Measurements from ENCODE around the gene S1PR3.
A peak's percentile ranks its signal among the peaks of the same experiment; 100 is the strongest.

The S1PR3 gene

GRCh38 chr9:88969646-88970373, 21.5 kb upstream of the S1PR3 start:
- no peak for DNase-seq (ENCODE audit: low spot score)

DNA sequence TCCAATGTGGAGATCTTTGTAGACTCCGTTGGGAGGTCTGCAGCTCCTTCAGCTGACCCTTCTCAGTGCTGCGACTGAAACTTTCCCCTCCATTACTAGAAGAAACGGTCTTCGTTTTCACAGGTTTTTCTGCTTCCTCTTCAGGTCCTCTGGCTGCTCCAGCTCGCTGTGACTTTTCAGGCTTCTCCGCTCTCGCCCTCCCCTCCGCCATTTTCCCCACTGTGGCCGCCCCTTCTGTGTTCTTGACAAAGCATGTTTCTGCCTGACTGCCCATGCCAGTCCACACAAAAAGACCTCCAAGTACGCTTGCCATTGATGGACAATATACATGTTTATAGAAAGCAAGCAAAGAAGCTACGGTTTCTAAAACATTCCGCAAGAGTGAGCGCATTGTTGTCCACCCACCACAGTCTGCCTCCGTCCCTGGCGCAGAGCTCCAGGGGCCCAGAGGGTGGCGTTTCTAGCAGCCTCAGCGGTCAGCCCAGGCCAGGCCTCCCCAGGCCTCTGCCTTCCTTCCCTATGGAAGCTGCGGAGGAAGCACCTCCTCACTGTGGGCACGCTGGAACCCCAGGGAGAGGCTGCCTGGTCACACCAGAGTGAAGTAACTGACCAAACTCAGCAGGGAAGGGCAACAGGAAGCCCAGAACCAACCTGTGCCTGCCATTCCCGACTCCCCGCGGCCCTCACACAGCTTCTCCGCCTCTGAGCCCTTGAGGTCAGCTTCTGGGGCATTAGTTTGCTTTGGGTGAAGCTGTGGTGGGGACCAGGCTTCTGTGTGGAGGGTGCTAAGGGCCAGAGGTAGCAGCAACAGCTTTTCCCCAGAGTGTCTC, 19.9 kb upstream of the S1PR3 start:
- no peak for DNase-seq (ENCODE audit: low spot score)

DNA sequence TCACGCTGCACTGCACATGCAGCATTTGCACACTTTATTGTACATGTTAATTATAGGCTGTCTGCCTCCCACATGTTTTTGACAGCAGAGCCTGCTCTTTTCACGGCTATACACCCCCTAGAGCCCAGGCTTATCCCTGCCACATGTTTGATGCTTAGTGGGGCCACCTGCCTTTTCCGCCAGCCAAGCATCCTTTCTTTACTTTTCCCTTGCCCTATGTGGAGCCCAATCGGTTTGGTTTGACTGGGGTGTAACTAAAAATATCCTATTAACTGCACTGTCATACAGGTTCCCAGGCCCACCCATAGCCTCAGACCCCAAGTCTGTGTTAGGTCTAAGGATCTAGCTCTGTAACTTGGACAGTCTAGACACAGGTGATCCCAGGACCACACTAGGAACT, 18.9 kb upstream of the S1PR3 start:
- DNase-seq (ENCODE audit: low spot score) = no peak

- DNase-seq (ENCODE audit: low spot score) = no peak
These were observed 17.8 kb upstream of the S1PR3 start for GRCh38 chr9:88973281-88974045.

DNA sequence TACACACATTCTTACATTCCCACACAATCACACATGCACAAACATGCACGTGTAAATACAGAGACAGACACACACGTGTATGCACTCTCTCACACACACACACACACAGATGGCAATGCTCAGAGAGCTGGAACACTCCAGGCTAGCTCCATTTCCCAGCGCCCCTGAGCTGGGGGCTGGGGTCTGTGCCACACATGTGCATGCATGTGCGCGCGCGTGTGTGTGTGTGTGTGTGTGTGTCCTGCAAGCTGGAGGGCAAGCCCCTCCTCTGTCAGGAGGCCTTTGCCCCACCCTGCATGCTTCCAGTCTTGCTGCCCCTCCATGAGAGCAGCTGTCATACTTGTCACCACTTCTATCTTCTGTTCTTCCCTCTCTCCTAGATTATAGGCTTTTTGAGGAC, 16.6 kb upstream of the S1PR3 start:
- no peak for DNase-seq (ENCODE audit: low spot score)

DNA sequence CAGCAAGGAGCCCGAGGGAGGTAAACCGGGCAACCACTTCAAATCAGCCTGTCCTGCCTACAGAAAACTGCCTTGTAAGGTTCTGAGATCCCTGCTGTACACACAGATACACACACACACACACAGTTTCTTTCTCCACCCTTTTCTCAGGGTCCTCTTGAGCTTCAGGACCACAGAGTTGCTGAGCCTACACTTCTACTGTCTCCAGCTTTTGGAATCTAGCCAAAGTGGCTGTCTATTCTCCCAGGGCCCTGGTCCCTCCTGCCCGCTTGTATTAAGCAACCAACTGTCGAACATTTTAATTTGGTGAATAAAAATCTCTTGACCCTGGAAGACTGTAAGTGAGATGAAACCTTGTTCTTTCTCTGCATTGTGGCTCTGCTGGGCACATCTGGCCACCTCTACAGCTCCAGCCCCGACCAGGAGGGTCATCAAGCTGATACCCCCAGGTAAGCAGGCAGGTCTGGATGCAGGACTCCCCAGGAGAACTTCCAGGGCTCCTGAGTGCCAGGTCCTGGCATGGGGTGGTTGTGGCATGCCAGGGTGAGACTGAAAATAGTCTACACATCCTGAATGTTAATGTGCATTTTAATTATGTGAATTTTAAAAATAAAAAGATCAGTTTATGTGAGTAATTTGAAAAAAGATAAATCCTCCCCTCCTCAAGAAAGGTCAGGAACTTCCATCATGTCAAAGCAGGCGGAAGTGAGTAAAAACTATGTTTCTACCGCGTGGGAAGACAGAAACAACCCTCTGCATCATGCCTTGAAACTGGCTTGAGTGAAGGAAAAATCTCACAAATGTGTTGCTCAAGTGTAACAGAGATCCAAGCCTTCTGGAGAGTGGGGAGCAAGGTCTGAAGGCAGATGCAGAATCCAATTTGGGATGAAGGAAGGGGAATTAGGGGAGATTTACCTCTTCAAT, 15.0 kb upstream of the S1PR3 start:
- DNase-seq (ENCODE audit: low spot score) = no peak

GRCh38 chr9:88976890-88977257, 14.4 kb upstream of the S1PR3 start:
- no peak for DNase-seq (ENCODE audit: low spot score)

- DNase-seq (ENCODE audit: low spot score) = no peak
These were observed 13.2 kb upstream of the S1PR3 start for GRCh38 chr9:88978034-88978433.

- DNase-seq (ENCODE audit: low spot score) = no peak
These were observed 12.2 kb upstream of the S1PR3 start for GRCh38 chr9:88979021-88979420.

DNA sequence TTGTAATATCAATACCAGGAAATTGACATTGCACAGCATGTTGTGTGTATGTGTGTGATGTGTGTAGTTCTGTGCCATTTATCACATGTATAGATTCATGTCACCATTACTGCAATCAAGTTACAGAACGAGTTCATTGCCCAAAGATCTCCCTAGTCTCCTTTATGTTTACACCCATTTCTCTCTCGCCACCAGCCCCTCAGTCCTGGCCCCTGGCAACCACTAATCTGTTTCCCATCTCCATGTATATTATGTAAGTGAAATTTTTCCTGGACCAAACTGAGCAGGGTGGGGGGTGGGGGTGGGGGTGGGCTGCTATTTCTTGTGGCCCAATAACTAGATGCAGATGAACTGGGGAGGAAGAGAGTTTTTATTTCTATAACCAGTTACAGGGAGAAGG, 11.5 kb upstream of the S1PR3 start:
- no peak for DNase-seq (ENCODE audit: low spot score)

GRCh38 chr9:88980740-88981203, 10.5 kb upstream of the S1PR3 start:
- no peak for DNase-seq (ENCODE audit: low spot score)

- DNase-seq (ENCODE audit: low spot score) = no peak
These were observed 7.3 kb upstream of the S1PR3 start for GRCh38 chr9:88983865-88984542.

DNA sequence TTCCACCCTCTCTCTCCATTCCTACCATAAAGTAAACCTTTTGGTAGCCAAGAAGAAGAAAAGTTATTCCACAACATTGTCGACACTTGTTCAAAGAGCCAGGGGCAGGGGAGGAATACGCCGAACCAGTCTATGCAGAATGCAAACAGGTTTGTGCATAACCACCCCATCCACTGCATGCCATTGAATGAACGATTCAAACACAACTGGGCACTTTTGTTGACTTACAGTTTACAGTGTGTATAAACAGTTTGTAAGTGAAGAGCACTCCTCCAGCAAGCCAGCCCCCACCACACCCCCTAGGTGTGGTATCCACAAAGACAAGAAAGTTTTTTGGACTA, 6.8 kb upstream of the S1PR3 start:
- DNase-seq (ENCODE audit: low spot score) = no peak

DNA sequence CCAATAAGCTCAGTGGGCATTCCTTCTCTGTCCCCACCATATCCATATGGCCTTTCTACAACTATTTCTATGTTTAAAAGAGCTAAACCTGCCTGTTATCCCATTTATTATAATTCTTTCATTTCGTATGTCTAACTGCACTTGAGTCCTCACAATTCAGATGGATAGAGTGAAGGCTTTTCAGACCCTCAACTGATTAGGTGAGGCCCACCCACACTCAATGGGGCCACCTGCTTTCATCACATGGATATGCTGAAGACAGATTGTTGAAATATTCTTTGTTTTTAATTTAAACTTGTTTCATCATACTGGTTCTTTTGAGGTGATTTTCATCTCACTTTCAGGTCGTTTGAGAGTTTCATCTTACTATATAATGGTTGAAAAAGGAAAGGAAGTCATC, 5.7 kb upstream of the S1PR3 start:
- no peak for DNase-seq (ENCODE audit: low spot score)

GRCh38 chr9:88986776-88987175, 4.5 kb upstream of the S1PR3 start:
- DNase-seq (ENCODE audit: low spot score) = no peak

- DNase-seq (ENCODE audit: low spot score) = no peak
These were observed 3.6 kb upstream of the S1PR3 start for GRCh38 chr9:88987661-88988060.

DNA sequence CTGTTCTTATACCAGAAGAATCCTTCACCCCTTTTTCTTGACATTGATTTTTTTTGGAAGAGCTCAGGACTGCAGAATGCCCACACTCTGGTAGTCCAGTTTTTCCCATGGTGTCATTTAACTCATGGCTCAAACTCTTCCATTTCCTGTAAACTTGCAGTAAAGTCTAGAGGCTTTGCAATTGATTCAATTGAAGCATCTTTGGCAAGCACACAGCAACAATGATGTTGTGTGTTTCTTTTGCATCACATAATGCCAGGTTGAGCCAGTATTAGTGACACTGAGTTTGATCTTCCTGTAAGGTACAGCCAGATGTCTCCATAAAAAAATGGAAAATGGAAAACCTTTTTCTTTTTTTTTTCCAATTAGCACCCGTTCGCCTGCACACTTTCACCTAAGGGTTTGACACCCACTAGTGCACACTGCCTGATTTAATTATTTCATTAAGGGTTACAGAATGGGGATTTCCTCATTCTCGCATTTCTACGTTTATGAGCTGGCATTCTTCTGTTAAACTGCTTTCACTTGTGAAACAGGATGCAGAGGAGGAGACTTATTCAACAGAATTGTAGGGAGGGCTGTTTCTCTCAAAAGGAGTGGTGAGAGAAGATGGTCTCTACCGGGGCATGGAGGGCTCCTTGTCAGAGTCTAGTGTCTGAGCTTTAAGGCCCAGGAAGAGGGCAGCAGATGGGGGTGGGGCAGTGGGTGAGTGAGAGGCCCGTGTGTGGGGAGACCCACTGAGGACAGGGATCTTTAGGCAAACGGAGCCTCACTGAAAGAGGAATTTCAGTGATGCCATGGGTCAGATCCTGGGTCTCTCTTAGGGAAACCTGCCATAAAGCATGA, 2.2 kb upstream of the S1PR3 start:
- DNase-seq (ENCODE audit: low spot score) = peak; percentile 14

- DNase-seq (ENCODE audit: low spot score) = no peak
These were observed 1.1 kb upstream of the S1PR3 start for GRCh38 chr9:88990041-88990728.

- no peak for DNase-seq (ENCODE audit: low spot score)
These were observed 571 bp upstream of the S1PR3 start for GRCh38 chr9:88990729-88991065.

- DNase-seq (ENCODE audit: low spot score) = no peak
These were observed 1.3 kb downstream of the S1PR3 start for GRCh38 chr9:88992556-88992955.

Measured in CD4-positive, alpha-beta T cell treated with Interleukin-15 for 4 hours (primary cell).